ENCODE data around the gene CLDN22. TPM values are rescaled to one million over a fixed set of nuclear protein-coding genes. Genes with fewer than 3 reads are reported as not detected.

CLDN22 gene
- total and polyA plus RNA-seq, 2 donors (not counting 1 experiment from before 2014, with no cell fraction given): not detected

DNA sequence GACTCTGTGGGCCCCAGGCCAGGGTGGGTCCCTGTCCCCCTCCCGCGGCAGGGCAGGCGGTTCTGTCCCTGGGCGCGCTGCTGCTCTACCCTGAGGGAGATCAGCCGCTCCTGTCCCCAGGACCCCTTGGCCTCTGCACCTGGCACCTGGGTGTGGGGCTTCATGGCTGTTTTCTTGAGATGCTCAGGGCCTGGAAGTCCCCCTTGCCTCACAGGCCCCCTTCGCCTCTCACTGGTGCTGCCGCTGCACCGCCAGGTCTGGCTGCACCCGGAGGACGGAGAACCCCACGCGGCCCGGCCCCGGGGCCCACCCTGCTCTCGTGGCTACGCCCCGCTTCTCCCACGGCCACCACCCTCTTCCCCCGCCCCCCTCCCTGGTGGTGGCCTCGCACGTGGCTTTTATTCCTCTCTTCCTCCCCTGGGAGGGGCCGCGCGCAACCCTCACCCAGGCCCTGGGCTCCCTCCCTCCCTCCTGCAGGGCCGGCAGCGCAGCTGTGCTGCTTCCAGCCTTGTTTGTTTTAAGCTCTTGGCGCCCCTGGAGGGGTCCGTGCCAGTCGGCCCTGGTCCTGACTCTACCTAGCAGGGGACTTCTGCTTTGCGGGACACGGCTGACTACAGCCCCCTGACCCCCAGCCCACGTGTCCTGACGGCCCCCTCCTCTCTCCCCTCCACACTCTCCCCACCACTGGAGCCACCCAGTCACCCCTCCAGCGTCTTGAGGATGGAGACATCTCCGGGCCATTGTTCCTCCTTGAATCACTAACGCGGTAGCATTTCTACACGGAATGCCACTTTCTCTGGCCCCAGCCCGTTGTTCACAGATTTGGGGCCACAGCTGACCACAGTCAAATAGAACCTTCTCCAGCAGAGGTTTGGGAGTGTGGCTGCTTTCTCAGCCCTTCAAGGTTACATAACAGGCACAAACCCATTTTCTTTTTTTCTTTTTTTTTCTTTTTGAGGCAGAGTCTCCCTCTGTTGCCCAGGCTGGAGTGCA lies 22.8 kb upstream of the CLDN22 start:
- H4K20me1 ChIP-seq (ENCODE audit: control insufficient read depth, insufficient read depth, low read length, poor library complexity, severe bottlenecking): no peaks in the 10 kb centered on the region
- H3K27me3 ChIP-seq (replicated peaks in 1 of 4; ENCODE audit: control extremely low read depth in 1 of 4, control insufficient read depth in 3 of 4, insufficient read depth in 4 of 4, low read length in 3 of 4): peaks cover 0 to 15% (median 0%) of the 10 kb centered on the region in 4 experiments
- Mint-ChIP-seq H3K27me3 (peaks cover 14% of the 10 kb centered on the region), H3K4me3 (no peak overlapping the region), H3K9me3 (ENCODE audit: insufficient read depth) (no peaks in the 10 kb centered on the region), H3K27ac (no peak overlapping the region), H3K4me1 (peaks cover 6% of the 10 kb centered on the region)
- H3K4me3 ChIP-seq (ENCODE audit: control extremely low read depth in 1 of 5, extremely low read depth in 1 of 5, insufficient read depth in 1 of 5, low read depth in 2 of 5, low read length in 4 of 5): no peak overlapping the region
- ATAC-seq (ENCODE audit: low read depth): no peak
- peaks cover 0 to 4% of the 10 kb centered on the region in 2 donors for H3K4me1 ChIP-seq (ENCODE audit: control insufficient read depth in 2 of 2, insufficient read depth in 2 of 2, low read length in 2 of 2)
- intact Hi-C loops (cut with micrococcal nuclease): no loop called here
- H3K36me3 ChIP-seq (replicated peaks in 1 of 2; ENCODE audit: control extremely low read depth in 1 of 2, control insufficient read depth in 1 of 2, extremely low read depth in 1 of 2, insufficient read depth in 2 of 2, low read length in 1 of 2): no peaks in the 10 kb centered on the region
- no peak for DNase-seq
- H2AFZ ChIP-seq (ENCODE audit: insufficient read depth, low read depth, low read length, poor library complexity, severe bottlenecking): peak overlapping the region; percentile 42
- H3K9ac ChIP-seq (ENCODE audit: low read length): no peak overlapping the region
- TF ChIP-seq, protein P1, sequence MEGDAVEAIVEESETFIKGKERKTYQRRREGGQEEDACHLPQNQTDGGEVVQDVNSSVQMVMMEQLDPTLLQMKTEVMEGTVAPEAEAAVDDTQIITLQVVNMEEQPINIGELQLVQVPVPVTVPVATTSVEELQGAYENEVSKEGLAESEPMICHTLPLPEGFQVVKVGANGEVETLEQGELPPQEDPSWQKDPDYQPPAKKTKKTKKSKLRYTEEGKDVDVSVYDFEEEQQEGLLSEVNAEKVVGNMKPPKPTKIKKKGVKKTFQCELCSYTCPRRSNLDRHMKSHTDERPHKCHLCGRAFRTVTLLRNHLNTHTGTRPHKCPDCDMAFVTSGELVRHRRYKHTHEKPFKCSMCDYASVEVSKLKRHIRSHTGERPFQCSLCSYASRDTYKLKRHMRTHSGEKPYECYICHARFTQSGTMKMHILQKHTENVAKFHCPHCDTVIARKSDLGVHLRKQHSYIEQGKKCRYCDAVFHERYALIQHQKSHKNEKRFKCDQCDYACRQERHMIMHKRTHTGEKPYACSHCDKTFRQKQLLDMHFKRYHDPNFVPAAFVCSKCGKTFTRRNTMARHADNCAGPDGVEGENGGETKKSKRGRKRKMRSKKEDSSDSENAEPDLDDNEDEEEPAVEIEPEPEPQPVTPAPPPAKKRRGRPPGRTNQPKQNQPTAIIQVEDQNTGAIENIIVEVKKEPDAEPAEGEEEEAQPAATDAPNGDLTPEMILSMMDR (IDR thresholded peaks at IDR 0.05): no peak
- no peak for TF ChIP-seq EZH2 (IDR thresholded peaks at IDR 0.05; ENCODE audit: borderline replicate concordance, insufficient read depth, low read depth, low read length, poor library complexity, severe bottlenecking)
- H3K79me2 ChIP-seq (ENCODE audit: control insufficient read depth, insufficient read depth, low read length): no peaks in the 10 kb centered on the region
- peak overlapping the region; percentile 56 for H3K4me2 ChIP-seq (replicated peaks; ENCODE audit: low read depth, low read length, poor library complexity, severe bottlenecking)
- CTCF ChIA-PET: no interaction called here
- no peaks in the 10 kb centered on the region for H3K9me3 ChIP-seq (ENCODE audit: control extremely low read depth in 1 of 3, control insufficient read depth in 2 of 3, insufficient read depth in 1 of 3, low read length in 2 of 3)
- no peak overlapping the region for H3K27ac ChIP-seq (ENCODE audit: low read length in 2 of 2)
- POLR2A ChIA-PET: no interaction called here
- WGBS (ENCODE audit: insufficient coverage): 20% methylated on average over 35 of the region's 40 CpGs

DNA sequence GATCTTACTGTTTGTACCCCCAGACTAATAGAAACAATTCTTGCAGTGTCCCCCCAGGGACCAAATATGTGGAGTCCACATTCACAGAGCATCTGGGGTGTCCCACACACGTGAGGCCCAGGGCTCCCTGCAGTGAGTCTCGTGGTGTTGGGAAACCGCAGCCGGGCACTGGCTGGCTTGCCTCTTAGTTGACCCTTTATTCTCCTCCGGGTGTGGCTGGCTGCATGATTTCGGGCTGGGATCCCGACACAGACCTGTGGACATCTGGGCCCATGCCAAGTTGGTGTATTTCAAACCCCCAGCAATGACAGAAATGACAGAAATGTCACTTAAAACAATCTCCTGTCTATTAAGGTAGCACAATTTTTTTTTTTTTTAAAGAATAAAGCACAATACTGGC lies 17.8 kb upstream of the CLDN22 start:
- no peak overlapping the region for H3K4me3 ChIP-seq (ENCODE audit: control extremely low read depth in 1 of 5, extremely low read depth in 1 of 5, insufficient read depth in 1 of 5, low read depth in 2 of 5, low read length in 4 of 5)
- ATAC-seq (ENCODE audit: low read depth): no peak
- no peaks in the 10 kb centered on the region for H3K9me3 Mint-ChIP-seq (ENCODE audit: insufficient read depth)

More for the DNA sequence above, 17.8 kb upstream of the CLDN22 start:
- ChIA-PET POLR2A (no interaction called here), CTCF (no interaction called here)
- H3K4me1 Mint-ChIP-seq: no peaks in the 10 kb centered on the region
- no peak for TF ChIP-seq EZH2 (IDR thresholded peaks at IDR 0.05; ENCODE audit: borderline replicate concordance, insufficient read depth, low read depth, low read length, poor library complexity, severe bottlenecking)
- TF ChIP-seq, protein P1 (IDR thresholded peaks at IDR 0.05): no peak
- WGBS (ENCODE audit: insufficient coverage): 90% methylated on average over 6 of the region's 7 CpGs
- peaks cover 0 to 6% (median 0%) of the 10 kb centered on the region in 4 experiments for H3K27me3 ChIP-seq (replicated peaks in 1 of 4; ENCODE audit: control extremely low read depth in 1 of 4, control insufficient read depth in 3 of 4, insufficient read depth in 4 of 4, low read length in 3 of 4)
- H3K9me3 ChIP-seq (ENCODE audit: control extremely low read depth in 1 of 3, control insufficient read depth in 2 of 3, insufficient read depth in 1 of 3, low read length in 2 of 3): no peaks in the 10 kb centered on the region
- H3K4me3 Mint-ChIP-seq: no peak overlapping the region
- peaks cover 4% of the 10 kb centered on the region for H3K27me3 Mint-ChIP-seq
- H3K4me1 ChIP-seq (ENCODE audit: control insufficient read depth in 2 of 2, insufficient read depth in 2 of 2, low read length in 2 of 2): no peaks in the 10 kb centered on the region
- no peak for DNase-seq
- H4K20me1 ChIP-seq (ENCODE audit: control insufficient read depth, insufficient read depth, low read length, poor library complexity, severe bottlenecking): no peaks in the 10 kb centered on the region
- no peak overlapping the region for H3K4me2 ChIP-seq (replicated peaks; ENCODE audit: low read depth, low read length, poor library complexity, severe bottlenecking)
- H3K36me3 ChIP-seq (replicated peaks in 1 of 2; ENCODE audit: control extremely low read depth in 1 of 2, control insufficient read depth in 1 of 2, extremely low read depth in 1 of 2, insufficient read depth in 2 of 2, low read length in 1 of 2): no peaks in the 10 kb centered on the region
- intact Hi-C loops (cut with micrococcal nuclease): no loop called here
- H3K79me2 ChIP-seq (ENCODE audit: control insufficient read depth, insufficient read depth, low read length): no peaks in the 10 kb centered on the region
- H3K27ac Mint-ChIP-seq: no peak overlapping the region
- no peak overlapping the region for H3K27ac ChIP-seq (ENCODE audit: low read length in 2 of 2)
- no peak overlapping the region for H3K9ac ChIP-seq (ENCODE audit: low read length)
- no peak overlapping the region for H2AFZ ChIP-seq (ENCODE audit: insufficient read depth, low read depth, low read length, poor library complexity, severe bottlenecking)

All from B cell (primary cell).